NCI-H1417 (cell line): ENCODE results near the gene SVEP1.
"Not testable (repeated sequence)": the region's sequence is repeated elsewhere in the genome, so short reads cannot be mapped to it uniquely, and the experiment has no call there.

Experiments used
- DNase-seq, 3 experiments: peaks; one replicate each; lab custom pipeline; 2025; lab: John Stamatoyannopoulos, UW

The SVEP1 gene

DNA sequence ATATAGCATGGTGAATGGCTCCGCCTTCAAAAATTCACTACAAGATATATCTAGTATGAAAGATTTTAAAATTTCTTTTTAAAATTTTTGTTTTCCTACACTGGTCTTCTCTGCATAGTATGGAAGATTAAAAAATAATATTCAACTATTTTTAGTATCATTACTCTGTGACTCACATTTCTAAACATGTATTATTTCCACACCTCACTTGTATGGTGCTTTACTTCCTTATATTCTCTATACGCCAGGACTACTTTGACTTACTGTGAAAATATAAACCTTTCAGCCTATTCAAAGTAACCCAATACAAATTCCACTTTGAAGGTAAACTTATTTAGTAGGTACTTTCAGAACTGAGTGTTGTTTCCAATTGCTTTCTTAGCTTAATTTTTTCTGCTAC is 215.1 kb downstream of the SVEP1 start:
- no peak for DNase-seq

DNA sequence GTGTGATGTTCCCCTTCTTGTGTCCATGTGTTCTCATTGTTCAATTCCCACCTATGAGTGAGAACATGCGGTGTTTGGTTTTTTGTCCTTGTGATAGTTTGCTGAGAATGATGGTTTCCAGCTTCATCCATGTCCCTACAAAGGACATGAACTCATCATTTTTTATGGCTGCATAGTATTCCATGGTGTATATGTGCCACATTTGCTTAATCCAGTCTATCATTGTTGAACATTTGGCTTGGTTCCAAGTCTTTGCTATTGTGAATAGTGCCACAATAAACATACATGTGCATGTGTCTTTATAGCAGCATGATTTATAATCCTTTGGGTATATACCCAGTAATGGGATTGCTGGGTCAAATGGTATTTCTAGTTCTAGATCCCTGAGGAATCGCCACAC is 220.5 kb downstream of the SVEP1 start:
- DNase-seq: not testable (repeated sequence)

DNA sequence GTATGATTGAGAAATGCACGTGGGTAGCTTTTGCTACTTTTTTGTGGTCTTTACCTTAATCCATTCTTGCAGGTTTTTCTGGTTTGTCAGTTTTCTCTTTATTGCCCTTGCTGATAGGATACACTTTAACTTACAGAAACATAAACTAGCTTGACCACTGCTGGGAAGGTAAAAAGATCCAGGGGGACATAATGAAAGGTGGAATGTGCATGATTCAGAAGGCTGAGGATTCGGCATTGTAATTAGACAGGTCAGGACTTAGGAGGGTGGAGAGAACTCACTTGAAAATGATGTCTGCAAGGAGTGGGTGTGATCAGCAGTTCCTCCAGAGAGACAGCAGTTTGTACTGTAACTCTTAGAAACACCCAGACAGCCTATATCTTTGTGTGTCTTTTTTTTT is 222.0 kb downstream of the SVEP1 start:
- no peak for DNase-seq

DNA sequence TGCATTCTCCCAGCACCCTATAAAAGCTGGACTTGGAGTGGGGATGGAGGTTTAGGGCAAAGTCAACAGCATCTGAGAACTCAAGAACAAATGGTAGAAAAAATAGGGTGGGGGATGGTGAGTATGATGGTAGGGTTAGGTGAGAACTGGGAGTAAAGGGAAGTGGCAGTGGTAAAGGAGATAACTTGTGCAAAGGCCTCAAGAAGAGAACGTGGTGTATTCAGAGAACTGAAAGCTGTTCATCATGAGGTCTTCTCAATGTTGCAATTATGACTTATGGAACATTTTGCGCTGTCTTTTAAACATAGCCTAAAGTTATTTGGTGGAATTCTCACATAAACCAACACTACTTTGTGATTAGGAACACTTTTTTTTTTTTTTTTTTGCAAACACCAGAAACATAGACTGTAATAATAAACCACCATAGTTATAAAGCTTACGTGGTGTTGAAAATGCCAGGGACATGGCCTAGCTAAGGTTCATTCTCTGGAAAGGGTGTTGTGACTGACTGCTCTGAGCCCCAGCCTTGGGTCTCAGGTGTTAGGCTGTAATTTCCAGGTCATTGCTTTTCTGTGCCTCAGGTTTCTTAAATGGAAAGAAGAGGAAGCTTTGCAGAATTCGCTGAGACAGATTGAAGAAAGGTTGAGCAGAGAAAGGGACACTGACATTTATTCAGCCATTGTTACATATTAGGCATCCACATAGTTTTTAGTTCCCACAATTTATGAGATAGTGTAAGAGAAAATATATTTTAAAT is 222.7 kb downstream of the SVEP1 start:
- no peak for DNase-seq

DNA sequence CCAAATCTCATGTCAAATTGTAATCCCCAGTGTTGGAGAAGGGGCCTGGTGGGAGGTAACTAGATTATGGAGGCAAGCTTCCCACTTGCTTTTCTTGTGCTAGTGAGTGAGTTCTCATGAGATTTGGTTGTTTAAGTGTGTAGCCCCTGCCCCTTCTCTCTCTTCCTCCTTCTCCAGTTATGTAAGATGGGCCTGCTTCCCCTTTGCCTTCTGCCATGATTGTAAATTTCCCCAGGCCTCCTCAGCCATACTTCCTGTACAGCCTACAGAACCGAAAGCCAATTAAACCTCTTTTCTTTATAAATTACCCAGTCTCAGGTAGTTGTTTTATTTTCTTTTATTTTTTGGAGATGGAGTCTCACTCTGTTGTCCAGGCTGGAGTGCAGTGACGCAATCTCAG is 223.6 kb downstream of the SVEP1 start:
- no peak for DNase-seq

DNA sequence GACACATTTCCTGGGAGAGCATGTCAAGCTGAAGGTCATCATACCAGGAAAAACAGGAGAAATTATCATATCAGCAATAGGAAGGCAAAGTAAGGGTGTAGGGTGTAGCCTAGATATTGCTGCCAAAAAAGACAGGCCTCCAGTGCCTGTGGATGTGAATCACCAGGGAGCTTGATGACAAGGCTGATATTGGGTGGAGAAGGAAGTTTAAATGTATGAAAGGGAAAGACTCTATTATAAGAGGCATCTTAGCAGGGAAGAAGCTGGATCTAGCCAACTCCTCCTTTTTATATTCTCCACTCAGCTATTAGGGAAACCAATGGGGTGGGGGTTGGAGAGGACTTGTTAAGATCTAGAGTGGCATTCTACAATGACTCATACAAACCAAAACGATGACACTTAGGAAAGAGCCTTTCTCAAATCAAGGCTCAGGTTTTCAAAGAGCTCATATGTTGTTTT is 228.5 kb downstream of the SVEP1 start:
- DNase-seq: peak in 1 of 3 experiments; percentile 12

DNA sequence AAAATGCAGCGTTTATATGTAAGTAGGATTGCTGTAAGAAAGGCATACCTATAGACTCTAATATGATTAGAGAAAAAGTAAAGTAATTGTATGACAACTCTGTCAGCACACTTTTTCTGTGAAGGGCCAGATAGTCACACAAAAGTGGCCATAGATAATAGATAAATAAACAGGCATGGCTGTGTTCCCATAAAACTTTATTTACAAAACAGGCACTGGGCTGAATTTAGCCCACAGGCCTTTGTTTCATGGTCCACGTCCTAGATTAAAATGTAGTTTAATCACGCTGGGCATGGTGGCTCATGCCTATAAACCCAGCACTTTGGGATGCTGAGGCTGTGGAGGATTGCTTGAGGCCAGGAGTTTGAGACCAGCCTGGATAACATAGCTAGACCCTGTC is 233.2 kb downstream of the SVEP1 start:
- no peak for DNase-seq

DNA sequence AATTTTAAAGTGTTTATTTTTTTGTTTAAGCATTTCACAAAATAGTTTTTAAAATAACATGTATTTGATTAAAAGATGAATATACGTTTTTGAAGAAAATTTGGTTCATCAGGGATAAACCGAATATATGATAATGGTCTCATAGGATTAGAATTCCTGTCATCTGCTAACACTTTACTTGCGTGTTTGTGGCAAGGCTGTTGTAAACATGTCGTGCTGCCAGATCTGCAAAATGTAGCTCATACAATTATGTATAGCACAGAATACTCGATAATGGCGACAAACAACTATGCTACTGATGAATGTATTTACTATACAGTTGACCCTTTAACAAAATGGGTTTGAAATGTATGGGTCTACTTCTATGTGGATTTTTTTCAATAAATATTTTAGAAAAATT is 234.7 kb downstream of the SVEP1 start:
- DNase-seq: no peak

DNA sequence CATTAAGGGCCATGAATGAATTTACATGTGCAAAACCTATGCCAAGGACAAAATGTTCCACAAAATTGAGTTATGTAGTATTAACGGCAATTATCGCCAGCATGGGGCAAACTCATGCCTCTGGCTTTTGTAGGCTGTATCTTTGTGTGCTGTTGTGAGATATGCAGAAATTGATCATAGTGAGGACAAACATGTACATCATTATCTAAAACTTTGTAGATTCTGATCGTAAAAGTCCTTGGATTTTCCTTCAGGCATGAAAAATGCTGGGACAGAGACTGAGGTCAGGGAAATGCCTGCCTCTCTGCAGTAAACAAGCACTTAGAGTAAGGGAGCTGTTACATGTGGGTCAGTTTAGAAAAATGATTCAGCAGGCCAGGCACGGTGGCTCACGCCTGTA is 236.0 kb downstream of the SVEP1 start:
- DNase-seq: no peak

DNA sequence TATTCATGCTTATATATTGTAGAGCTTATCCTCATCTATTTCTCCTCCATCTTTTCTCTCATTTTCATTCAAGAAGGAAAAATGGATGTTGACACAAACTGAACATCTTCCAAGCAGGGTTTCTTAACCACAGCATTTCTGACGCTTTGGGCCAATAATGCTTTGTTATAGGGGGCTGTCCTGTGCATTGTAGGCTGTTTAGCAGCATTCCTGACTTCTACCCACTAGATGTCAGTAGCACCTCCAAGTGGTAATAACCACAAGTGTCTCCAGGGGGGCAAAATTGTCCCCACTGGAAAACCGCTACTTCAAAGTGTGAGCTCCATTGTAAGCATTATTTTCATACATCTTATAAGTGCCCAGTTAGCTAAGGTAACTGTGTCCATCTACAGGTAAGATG is 239.2 kb downstream of the SVEP1 start:
- peak in 1 of 3 experiments; percentile 13 for DNase-seq

DNA sequence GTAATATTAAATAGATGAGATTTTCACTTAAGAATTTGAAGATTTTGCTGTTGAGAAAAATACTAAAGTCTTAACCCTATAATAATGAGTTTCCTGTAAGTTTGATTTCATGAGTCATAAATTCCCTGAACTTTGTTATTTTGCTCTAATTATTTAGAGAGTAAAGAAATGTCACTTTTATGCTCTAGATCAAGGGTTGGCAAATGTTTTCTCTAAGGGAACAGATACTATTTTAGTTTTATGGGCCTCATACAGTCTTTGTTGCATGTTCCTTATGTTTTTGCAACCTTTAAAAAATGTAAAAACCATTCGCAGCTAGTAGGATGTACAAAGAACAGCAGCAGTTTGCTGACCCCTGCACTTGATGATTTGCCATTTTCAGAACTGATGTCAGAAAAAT is 241.4 kb downstream of the SVEP1 start:
- DNase-seq: no peak

DNA sequence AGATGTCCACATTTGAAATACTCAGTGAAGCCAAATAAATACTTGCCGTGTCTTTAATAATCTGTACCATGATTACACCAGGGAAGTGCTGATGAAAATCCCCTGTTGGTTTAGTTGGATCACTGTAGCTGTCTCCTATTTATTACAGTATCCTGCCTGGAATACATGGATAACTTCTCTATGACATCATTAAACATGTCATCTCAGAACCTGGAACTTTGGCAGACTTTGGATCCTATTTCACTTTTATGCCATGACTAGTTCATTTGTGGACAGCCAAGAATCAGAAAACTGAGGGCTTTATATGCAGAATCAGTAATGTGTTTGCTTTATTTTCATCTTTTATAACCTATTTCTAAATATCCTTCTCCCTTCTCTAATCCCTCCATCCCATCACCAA is 241.8 kb downstream of the SVEP1 start, which contains the start of gene TXNDC8:
TSS of gene TXNDC8 (minus strand) at position 137 of the 400 bp plus-strand sequence.
- no peak for DNase-seq

DNA sequence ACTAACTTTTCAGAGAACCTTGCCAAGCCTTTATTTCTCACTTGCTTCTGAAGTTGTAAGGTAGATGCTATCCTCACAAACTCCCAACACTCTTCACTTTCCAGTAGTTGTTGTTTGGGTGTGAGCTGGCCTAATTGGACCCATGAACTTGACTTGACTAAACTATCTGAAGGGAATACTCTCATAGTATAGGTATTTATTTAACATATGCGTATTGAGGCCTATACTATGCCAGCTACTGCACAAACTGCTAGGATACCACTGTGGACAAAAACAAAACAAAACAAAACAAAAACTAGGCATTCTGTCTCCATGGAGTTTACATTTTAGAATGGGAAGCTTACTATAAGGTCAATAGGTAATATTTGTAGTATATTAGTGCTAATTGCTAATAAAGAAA is 243.2 kb downstream of the SVEP1 start:
- DNase-seq: no peak

DNA sequence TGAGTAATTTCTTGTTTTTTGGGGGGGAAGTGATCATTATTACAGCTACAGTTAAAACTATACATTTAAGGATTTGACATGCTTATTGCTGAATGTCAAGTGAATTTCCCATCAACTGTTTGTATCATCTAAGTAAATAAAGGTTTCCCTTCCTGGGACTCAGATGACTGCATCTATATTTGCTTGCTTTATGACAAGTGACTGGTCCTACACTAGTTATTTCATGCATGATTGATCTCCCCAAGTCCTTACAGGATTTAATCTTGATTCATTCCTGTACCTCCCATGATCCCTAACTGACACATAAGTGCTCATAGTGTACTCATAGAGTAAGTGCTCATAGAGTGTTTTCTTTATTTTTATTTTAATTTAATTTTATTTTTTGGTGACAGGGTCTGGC is 244.7 kb downstream of the SVEP1 start:
- DNase-seq: peak in 2 of 3 experiments; percentile 9 to 31

DNA sequence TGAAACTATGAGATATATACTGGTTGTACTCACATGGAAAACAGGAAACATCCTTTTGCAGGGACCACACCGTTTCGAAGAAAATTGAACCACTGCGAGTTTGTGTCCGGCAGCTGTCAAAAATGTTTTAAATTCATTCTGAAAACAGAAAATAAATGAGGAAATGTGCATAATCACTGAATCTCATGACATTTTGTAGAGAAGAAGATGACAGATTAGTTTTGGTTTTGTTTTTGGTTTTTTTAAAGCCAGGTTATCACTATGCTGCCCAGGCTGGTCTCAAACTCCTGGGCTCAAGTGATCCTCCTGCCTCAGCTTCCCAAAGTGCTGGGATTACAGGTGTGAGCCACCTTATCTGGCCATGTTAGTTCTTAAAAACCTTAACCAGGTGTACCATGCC is 245.4 kb downstream of the SVEP1 start:
- DNase-seq: no peak

DNA sequence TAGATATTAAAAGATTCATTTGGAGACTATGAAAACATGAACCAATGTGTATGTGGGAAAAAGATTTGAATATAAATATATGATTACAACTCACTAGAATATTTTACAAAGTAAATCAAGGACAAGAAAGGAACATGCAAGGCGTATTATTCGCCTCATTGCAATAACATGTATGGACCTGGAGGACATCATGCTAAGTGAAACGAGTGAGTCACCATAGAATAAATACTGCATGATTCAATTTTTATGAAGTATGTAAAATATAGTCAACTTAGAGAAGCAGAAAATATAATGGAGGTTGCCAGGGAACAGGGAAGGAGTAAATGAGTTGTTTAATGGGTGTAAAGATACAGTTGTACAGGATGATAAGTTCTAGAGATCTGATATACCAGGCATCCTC is 246.8 kb downstream of the SVEP1 start:
- no peak for DNase-seq

DNA sequence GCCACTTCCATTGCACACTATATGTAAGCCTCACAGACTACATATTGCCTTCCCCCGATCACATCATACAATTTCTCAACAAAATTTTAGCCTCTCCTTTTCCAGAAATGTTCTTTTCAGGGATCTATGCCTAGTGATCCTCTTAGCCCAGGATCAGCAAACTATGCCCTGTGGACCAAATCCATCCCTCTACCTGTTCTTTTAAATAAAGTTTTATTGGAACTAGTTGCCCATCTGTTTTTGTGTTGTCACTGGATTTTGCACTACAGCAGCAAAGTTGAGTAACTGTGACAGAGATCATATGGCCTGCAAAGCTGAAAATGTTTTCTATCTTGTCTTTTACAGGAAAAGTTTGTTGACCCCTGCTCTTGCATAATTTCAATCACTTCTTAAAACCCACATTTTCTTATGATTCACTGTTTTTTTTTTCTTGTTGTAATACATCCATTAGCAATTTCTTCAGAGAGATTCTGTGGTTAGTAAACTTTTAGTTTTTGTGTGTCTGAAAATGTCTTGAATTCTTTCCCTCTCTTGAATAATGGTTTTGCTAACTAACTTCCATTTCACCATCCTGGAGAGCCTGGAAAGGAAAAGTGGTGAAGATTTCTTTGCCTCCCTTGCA is 248.9 kb downstream of the SVEP1 start:
- DNase-seq: no peak

DNA sequence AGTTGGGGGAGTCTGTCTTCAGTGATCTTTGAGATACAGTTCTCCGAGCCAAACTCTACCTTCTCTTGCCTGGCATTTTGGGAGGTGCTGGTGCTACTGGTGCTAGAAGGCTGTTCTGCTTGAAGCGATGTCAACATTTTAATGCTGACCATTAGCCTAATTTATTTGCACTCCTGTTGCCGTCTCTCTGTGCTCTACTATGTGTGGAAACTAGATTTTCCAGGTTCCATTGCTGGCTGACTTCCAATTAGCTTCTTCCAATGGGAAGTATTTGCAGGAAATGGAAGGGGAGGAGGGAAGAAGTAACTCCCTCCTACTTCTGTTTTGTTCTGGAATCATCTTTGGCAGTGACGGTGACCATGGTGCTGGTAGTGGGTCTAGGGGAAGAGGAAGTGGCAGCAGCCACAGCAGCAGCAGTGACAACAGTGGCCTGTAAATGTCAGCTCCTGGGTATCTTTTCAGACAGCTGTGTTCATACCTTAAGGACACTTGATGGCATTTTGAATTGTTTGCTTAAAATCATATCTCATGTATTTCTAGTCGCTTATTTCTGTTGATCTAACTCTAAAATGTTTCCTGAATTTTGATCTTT is 249.8 kb downstream of the SVEP1 start:
- DNase-seq: peak in 1 of 3 experiments; percentile 39

DNA sequence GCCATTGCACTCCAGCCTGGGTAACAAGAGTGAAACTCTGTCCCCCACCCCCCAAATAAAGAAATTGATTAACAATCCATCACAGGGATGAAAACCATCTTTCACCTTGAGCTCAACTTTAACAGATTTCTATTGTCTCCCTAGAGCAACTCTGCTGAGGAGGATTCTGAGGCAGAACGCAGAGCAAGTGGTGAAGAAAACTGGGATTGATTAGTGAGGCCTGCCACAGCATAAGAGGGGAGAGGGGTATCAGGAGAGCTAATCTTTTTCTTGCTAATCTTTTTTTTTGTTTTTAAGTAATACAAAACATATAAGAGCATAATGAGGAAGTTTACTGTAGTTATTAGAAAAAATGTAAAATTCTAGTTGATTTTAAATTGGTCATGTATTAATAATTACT is 250.8 kb downstream of the SVEP1 start:
- DNase-seq: no peak

DNA sequence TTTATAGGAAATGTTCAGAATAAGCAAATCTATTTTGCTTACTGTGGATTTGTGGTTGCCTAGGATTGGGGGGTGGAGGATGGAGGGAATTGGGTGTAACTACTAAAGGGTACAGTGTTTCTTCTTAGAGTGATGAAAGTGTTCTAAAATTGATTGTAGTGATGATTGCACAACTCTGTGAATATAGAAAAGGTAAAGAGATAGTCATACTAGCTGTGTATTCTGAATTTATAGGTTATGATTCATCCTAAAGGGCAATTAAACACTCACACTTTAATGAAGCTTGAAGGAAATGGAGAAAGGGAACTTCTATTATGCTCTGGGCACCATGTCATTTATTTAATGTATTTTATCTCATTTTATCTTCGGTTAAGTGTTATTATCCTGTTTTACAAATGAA is 251.8 kb downstream of the SVEP1 start:
- DNase-seq: peak in 1 of 3 experiments; percentile 22

DNA sequence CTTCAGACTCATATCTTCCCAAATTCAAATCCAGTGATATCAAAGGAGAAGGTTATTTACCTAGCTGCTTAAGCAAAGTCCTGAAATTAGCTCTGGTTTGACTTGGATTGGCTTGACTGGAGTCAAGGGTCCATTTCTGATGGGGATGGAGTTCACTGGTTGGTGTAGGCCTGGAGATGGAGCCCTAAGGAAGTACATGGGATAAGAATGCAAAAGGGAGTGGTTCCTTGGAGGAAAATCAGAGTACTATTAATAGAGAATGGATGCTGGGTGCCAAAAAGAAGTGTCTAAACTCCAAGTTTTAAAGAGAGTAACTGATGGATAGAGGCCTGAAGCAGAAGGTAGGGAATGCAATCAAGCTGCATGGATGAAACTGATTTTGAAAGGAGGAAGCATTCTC is 255.7 kb downstream of the SVEP1 start:
- DNase-seq: no peak

DNA sequence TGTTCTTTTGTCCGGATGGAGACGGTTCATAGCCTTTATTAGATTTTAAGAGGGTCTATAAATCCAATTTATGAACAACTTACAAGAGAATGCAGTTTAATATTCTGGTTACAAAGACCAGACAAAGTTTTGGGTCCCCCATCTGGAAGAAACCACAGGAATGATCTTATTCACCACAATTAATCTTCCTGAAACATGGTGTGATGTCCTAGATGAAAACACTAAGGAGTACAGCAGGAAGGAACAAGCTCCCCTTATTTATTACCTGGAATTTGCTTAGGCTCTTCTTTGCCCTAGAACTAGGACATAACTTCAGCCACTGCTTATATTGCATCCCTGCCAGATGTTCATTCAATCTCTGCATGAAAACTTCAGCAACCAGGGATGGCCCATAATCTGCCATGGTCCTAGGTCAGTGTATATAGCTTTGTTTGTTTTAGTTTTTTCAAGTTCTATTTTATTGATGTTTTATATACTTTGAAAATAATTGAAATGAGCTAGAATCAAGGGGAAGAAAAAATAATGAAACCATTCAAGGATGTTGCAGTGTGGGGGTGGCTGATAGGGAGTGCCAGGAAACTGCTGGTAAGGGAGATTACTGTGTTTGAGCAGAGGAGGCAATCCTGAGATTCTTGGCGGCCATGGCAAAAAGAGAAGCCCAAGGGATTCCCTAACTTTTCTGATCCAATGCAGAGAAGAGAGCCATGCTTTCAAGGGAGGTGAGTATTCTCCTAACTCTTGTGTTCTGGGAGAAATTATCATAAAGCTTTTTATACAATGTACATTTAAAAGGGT is 258.7 kb downstream of the SVEP1 start:
- no peak for DNase-seq
